NCI-H345 (cell line): ENCODE measurements around the gene ERO1A.
A peak's percentile ranks its signal among the peaks of the same experiment; 100 is the strongest.
"Not testable (repeated sequence)": the region's sequence is repeated elsewhere in the genome, so short reads cannot be mapped to it uniquely, and the experiment has no call there.

Experiments used
- DNase-seq: peaks from one replicate; lab custom pipeline; 2025; lab: John Stamatoyannopoulos, UW

ERO1A gene

GRCh38 chr14:52695481-52696091 is at the start of gene ERO1A:
Gene ERO1A (minus strand): TSS chr14:52695558. CDS start chr14:52695481, 77 bp downstream.
- DNase-seq = peak; percentile 84

GRCh38 chr14:52741865-52742264 is 46.5 kb upstream of the ERO1A start:
- no peak for DNase-seq

- no peak for DNase-seq
Measured at GRCh38 chr14:52740751-52741150, 45.4 kb upstream of the ERO1A start.

GRCh38 chr14:52738409-52738808 is 43.1 kb upstream of the ERO1A start:
- no peak for DNase-seq

- no peak for DNase-seq
Measured at GRCh38 chr14:52735921-52736489, 40.6 kb upstream of the ERO1A start.

- no peak for DNase-seq
Measured at GRCh38 chr14:52733824-52734223, 38.5 kb upstream of the ERO1A start.

GRCh38 chr14:52730709-52731111 is 35.4 kb upstream of the ERO1A start:
- peak; percentile 21 for DNase-seq

- peak; percentile 99 for DNase-seq
Measured at GRCh38 chr14:52729925-52730708, 34.8 kb upstream of the ERO1A start, which contains the start of gene STYX. Gene STYX (plus strand): TSS chr14:52730166. CDS start chr14:52730475, 309 bp downstream.

GRCh38 chr14:52729585-52729924 is 34.2 kb upstream of the ERO1A start:
- DNase-seq = no peak

- DNase-seq = not testable (repeated sequence)
Measured at GRCh38 chr14:52729035-52729434, 33.7 kb upstream of the ERO1A start.

- DNase-seq = not testable (repeated sequence)
Measured at GRCh38 chr14:52727509-52727908, 32.2 kb upstream of the ERO1A start.

- DNase-seq = no peak
Measured at GRCh38 chr14:52724360-52724644, 28.9 kb upstream of the ERO1A start.

GRCh38 chr14:52723514-52724359 is 28.4 kb upstream of the ERO1A start:
- no peak for DNase-seq

- DNase-seq = no peak
Measured at GRCh38 chr14:52716155-52716554, 20.8 kb upstream of the ERO1A start.

GRCh38 chr14:52711666-52712065 is 16.3 kb upstream of the ERO1A start:
- no peak for DNase-seq

- DNase-seq = peak; percentile 95
Measured at GRCh38 chr14:52706724-52707706, 11.7 kb upstream of the ERO1A start, which contains the start of gene PSMC6. Gene PSMC6 (plus strand): TSS chr14:52707200. CDS start chr14:52707220, 20 bp downstream.

GRCh38 chr14:52706286-52706685 is 10.9 kb upstream of the ERO1A start:
- DNase-seq = no peak

GRCh38 chr14:52703664-52704063 is 8.3 kb upstream of the ERO1A start:
- no peak for DNase-seq

GRCh38 chr14:52703225-52703624 is 7.9 kb upstream of the ERO1A start:
- no peak for DNase-seq

- DNase-seq = no peak
Measured at GRCh38 chr14:52701223-52701622, 5.9 kb upstream of the ERO1A start.

- DNase-seq = no peak
Measured at GRCh38 chr14:52700701-52701172, 5.4 kb upstream of the ERO1A start.
